ENCODE results near the gene DRD4.
A peak's percentile ranks its signal among the peaks of the same experiment; 100 is the strongest.

DRD4 gene

DNA sequence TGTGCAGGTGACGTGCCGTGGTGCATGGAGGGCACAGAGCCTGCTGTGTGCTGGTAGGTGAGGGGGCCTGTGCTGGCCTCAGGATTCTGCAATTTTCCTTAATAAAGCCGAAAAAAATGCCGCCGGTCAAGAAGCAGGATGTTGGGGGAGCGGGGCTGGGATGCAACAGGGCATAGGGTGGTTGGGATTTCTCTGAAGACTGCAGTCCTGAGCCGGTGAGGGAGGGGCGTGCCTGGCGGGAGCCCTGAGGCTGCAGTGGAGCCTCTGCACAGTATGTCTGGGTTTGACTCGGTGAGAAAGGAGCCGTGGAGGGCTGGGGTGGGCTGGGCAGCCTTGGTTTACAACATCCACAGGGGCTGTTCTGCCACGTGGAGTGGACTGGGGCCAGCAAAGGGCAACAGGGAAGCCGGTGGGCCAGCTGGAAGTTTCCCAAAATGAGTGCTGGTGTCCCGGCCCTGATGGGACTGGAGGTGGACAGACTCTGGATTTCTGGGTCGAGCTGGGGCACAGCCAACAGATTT, 13.7 kb upstream of the DRD4 start:
- no peak for DNase-seq

DNA sequence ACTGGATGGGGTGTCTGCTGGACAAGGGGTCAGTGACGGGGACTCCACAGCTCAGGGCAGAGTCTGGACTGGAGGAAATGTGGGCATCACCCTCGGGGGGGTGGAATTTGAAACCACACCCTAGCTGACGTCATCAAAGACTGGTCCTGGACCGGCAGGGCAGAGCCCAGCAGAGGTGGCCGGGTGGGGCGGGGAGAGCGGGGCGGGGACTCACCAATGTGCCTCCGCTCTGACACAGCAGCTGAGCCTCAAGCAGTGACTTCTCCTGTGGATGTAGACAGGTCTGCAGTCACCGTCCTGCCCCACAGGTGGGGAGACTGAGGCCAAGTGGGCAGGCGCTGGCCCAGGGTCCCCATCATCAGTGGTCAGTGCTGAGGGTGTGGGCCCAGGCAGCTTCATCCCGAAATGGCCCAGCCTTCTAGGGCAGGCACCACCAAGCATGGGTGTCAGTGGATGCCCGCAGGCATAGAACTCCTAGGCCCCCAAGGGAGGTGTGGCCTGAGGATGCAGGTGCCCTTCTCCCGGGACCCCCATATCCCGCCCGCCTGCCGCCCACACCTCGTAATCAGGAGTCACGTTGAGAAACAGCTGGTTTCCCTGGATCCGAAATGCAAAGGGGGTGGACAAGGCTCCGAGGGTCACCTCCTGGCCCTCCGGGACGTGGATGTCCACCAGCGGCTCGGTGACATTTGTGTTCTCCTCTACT, 12.9 kb upstream of the DRD4 start:
- DNase-seq: no peak

DNA sequence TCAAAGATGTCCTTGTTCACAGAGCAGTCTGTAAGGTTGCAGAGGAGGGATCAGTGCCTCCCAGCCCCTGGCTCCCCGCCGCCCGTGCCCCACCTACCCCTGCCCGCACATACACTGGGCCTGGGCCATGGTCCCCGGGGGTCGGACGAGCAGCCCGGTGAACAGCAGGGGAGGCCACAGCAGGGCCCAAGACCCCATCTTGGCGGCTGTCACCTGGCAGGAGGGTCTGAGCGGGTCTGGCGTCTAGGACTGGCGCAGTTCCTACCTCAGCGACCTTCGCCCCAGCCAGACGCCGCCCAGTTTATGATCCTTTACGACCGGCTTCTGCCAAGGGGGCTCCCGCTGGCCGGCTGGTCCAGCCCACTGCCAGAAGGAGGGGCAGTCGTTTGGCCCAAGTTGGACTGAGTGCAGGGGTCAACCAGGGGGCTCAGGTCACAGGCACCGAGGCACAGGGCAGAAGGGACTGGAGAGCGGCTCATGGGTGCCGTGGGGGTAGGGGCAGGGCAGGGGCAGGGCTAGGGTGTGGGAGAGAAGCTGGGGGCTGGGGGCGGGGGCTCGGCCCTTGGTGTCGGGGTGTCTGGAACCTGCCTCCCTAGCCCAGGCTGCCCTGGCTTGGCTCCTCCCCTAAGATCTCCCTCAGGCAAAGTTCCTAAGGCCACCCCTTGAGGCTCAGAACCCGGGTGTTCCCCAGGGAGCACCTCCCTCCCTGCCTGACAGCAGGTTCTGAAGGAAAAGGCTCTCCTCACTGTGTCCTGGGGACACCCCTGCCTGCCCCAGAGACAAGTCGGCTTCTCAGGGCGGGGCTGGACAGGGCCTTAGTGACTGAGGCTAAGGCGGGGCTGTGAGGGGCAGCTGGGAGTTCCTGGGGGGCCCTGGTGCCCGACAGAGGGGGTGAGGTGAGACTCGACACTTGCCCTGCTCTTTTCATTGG, 12.1 kb upstream of the DRD4 start, which contains the start of gene CDHR5:
TSS of gene CDHR5 (minus strand) at position 251 of the 931 bp plus-strand sequence. CDS start at position 198, 53 bp downstream.
- no peak for DNase-seq

DNA sequence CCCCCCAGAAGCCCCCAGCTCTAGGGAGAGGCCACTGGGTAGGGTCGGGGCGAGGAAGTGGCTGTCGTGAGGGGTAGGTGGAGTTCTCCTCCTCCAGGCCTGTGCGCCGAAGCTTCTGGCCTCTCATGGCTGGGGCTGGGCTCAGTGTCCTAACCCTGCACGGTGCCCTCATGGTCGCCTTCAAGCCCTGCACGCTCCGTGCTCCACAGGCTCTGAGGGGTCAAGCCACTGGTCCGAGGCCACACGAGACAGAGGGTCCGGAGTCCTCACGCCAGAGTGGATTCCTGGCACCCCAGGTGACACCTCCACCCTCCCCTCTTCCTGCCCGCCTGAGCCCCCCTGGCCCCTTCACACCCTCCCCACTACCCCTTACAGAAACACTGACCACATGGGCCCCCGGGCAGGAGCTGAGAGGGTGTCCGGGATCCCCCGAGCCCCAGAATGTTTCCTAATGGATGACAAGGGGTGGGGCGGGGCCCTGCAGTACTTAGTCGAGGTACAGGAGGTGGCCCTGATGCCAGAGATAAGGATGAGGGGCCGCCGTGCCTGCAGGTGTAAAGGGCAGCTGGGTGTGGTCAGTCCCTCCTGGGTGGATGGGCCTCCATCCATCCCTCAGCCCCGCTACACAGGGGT, 11.3 kb upstream of the DRD4 start:
- no peak for DNase-seq

DNA sequence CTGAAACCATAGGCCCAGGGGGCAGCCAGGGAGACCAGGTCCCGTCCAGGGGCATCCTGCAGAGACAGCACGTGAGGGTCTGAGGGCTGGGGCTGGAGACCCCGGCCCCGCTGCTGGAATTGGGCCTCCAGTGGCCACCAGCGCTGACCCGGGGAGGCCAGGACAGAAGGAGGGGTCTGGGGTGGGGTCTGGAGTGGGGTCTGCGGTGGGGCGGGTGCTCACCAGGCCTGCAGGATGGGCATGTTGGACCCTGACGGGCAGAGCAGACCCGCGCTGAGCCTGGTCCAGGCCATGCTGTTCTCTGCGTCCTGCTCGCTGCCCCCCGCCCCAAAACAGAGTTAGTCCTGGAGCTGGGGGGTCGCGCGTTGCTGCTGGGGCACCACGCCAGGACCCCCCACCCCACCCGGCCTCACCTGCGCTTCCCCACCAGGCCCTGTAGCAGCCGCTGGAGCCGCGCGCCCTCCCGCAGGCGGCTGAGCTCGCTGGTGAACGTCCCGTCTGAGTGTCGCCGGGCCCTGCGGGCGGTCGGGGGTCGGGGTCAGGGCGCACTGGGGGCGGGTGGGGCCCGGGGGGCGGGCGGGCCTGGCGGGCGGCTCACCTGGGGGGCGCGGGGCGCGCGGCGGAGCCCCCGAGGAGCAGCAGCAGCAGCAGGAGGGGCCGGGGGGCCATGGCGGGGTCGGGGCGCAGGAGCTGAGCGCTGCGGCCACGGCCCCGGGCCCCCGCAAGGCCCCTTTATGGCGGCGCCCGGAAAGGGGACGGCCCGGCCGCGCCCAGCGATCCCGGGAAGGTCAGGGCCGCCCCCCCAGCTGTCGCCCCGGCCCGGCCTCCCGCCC, 10.4 kb upstream of the DRD4 start, which contains the start of gene SCT:
TSS of gene SCT (minus strand) at position 707 of the 833 bp plus-strand sequence. CDS start at position 669, 38 bp downstream.
- no peak for DNase-seq

DNA sequence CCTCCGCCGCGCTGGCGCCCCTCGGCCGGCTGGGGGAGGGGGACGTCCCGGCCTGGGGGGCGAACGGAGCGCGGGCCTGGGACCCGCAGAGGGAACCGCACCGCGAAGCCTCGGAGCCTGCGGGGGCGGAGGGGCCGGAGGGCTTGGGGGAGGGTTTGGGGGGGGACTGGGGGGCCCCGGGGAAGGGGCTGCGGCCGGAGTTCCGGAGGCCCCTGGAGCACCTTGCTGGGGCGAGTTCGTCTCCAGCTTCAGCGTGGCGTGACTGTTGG, 9.8 kb upstream of the DRD4 start:
- DNase-seq: no peak

DNA sequence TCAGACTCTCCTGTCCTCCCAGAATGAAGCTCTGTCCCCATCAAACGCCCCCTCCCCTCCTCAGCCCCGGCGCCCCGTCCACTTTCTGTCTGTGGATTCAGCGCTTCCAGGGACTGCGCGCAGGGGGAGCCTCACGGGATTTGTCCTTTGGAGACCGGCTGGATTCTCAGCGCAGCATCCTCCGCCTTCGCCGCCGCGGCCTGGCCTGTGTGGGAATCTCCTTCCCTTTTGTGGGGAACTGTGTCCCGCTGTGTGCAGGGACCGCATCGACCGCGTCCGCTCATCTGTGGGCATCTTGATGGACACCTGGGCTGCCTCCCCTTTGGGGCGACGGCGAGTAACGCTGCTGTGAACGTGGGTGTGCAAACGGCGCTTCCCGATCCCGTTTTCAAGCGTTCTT, 9.0 kb upstream of the DRD4 start:
- no peak for DNase-seq

DNA sequence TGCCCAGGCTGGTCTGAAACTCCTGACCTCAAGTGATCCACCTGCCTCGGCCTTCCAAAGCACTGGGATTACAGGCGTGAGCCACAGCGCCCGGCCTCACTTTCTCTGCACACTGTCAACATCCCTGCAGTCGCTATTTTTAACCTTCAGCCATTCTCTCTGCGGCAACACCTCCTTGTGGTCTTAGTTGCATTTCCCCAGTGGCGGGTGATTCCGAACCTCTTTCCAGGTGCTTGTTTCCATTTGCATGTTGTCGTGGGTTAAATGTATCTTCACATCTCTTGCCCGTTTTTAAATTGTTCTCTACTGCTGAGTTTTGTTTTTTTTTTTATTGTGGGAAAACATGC, 7.9 kb upstream of the DRD4 start:
- no peak for DNase-seq

DNA sequence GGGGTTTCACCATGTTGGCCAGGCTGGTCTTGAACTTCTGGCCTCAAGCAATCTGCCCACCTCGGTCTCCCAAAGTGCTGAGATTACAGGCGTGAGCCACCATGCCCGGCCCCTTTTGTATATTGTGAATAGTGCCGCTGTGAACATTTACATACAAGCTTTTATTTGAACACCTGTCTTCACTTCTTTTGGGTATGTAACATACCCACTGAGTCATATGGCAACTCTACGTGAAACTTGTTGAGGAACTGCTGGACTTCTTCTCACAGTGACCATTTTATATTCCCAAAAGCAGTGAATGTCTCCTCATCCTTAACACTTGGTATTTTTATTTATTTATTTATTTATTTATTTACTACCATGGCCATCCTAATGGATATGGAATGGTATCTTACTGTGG, 6.2 kb upstream of the DRD4 start:
- peak; percentile 48 for DNase-seq

DNA sequence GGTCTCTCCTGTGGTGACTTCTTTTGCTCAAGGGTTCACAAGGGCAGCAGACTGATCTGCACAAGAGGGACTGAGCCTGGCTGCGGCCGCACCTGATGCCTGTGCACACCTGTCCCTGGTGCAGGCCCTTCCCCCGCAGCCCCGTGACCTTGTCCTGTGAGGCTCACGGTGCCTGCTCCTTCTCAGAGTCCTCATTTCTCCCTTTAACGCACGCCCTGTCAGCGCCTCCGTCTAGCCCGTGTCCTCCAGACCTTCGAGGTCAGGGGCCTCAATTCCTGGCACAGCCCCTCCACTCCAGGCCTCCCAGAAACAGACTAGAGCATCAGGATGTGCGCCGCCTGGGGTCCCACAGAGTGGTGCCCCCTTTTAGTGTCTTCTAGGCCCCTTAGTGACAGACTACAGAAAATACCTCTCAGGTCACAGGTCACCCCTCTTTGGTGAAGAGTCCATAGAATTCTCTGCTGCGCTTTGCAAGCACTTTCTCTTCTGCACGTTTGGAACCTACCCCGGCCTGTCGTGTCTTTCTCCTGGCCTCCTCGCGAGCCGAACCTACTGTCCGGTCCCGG, 1.0 kb upstream of the DRD4 start:
- DNase-seq: no peak

DNA sequence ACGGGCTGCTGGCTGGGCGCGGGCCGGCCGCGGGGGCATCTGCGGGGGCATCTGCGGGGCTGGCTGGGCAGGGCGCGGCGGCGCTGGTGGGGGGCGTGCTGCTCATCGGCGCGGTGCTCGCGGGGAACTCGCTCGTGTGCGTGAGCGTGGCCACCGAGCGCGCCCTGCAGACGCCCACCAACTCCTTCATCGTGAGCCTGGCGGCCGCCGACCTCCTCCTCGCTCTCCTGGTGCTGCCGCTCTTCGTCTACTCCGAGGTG, 194 bp downstream of the DRD4 start:
- no peak for DNase-seq

DNA sequence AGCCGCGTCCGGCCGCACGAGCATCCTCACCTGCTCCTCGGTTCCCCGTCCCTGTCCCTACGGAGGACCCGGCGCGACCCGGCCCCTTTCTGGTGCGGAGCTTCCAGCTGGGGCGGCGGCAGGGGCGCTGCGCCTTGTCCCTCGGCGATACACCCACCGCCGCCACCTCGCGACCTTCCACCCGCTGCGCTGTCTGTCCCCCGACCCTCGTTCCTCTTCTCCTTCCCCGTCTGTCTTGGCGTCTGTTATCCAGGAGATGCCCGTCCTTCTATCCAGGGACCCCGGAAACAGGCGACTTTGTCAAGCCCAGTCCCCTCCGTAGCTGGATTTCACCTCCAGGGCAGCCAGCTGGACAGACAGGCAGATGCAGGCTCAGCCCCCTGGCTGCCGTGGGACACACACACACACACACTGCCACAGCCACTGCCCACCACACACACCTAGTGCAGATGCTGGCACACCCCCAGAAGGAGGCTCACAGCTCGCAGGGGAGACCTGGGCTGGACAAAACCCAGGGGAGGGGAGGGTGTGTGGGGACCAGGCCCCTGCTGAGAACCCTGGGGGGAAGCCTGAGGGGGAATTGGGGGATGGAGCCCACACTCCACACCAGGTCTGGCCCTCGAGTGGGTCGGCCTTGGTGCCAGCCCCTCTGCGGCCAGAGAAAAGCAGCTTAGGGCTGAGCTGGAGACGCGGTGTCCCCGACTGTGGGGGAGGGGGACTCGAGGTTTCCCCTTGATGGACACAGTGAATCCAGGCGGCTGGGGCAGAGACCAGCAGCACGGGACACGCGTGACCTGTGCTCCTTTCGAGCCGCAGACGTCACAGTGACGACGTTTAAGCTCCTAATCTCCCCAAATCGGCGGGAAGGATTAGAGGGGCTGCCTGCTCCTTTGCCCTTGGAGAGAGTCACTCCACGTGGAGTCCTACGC, 788 bp downstream of the DRD4 start:
- DNase-seq: peak; percentile 45

DNA sequence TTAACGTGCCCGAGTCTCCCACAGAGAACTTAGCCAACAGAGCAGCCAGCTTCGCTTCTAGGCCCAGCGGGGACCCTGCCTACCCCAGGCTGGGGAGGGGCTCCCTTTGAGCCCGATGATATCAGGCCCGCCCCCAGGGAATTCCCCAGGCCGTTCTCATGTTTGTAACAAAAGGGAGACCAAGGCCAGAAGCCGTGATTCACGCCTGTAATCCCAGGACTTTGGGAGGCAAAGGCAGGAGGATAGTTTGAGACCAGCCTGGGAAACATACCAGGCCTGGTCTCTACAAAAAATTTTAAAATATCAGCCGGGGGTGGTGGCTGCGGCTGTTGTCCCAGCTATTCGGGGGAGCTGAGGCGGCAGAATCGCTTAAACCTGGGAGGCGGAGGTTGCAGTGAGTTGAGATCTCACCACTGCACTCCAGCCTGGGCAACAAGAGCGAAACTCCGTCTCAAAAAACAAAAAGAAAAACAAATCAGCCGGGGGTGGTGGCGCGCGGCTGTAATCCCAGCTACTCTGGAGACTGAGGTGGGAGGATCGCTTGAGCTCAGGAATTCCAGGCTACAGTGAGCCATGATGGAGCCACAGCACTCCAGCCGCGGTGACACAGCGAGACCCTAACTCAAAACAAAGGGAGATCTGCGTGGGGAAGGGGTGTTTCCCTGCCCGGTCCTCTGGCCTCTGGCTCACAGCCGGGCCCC, 1.7 kb downstream of the DRD4 start:
- peak; percentile 69 for DNase-seq

DNA sequence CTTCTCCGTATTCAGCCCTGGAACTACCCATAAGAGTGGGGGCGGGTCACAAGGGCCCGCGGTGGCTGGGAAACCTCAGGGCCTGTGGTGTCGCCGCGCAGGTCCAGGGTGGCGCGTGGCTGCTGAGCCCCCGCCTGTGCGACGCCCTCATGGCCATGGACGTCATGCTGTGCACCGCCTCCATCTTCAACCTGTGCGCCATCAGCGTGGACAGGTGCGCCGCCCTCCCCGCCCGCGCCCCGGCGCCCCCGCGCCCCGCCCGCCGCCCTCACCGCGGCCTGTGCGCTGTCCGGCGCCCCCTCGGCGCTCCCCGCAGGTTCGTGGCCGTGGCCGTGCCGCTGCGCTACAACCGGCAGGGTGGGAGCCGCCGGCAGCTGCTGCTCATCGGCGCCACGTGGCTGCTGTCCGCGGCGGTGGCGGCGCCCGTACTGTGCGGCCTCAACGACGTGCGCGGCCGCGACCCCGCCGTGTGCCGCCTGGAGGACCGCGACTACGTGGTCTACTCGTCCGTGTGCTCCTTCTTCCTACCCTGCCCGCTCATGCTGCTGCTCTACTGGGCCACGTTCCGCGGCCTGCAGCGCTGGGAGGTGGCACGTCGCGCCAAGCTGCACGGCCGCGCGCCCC, 2.4 kb downstream of the DRD4 start:
- DNase-seq: peak; percentile 66

DNA sequence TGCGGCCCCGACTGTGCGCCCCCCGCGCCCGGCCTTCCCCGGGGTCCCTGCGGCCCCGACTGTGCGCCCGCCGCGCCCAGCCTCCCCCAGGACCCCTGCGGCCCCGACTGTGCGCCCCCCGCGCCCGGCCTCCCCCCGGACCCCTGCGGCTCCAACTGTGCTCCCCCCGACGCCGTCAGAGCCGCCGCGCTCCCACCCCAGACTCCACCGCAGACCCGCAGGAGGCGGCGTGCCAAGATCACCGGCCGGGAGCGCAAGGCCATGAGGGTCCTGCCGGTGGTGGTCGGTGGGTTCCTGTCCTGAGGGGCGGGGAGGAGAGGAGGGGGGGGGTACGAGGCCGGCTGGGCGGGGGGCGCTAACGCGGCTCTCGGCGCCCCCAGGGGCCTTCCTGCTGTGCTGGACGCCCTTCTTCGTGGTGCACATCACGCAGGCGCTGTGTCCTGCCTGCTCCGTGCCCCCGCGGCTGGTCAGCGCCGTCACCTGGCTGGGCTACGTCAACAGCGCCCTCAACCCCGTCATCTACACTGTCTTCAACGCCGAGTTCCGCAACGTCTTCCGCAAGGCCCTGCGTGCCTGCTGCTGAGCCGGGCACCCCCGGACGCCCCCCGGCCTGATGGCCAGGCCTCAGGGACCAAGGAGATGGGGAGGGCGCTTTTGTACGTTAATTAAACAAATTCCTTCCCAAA, 3.1 kb downstream of the DRD4 start:
- no peak for DNase-seq

DNA sequence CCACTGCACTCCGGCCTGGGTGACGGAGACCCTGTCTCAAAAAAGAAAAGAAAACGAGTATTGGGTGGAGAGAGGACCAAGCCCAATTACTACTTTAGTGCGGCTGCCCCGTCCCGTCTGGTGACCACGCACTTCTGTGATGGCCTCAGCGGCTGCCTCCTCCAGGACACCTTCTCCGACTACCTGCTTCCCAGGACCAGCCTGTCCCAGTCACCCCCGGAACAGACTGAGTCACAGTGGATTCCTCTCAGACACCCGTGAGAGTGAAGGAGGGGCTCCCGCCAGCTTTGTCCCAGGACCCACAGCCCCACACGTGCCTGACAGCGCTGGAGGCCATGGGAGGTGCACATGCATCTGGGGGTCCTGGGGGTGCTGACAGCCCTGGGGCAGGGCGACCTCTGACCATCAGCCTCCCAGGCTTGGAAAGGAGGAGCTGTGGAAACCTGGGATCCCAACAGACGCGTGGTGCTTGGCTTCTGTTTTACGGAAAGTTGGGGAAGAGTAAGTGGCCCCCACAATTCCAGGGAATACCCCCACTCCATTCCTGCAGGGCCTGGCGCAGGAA, 4.8 kb downstream of the DRD4 start:
- no peak for DNase-seq

DNA sequence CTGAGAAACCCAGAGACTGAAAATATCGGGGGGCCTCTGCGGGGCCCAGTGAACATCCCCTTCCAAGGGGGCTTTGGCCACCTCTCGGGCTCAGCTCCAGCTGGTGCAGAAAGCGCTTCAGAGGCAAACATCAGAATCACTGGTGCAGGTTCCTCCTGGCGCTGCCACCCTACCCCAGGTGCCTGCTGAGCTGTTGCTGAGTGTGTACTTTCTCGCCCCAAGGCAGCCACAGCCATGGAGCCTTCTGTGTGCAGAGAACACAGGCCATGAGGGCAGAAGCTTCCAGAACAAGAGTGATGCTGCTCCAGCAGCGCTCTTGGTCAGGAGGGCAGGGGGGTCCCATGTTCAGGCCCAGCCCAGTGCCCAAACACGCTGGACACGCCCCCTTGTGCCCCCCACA, 6.3 kb downstream of the DRD4 start:
- no peak for DNase-seq

DNA sequence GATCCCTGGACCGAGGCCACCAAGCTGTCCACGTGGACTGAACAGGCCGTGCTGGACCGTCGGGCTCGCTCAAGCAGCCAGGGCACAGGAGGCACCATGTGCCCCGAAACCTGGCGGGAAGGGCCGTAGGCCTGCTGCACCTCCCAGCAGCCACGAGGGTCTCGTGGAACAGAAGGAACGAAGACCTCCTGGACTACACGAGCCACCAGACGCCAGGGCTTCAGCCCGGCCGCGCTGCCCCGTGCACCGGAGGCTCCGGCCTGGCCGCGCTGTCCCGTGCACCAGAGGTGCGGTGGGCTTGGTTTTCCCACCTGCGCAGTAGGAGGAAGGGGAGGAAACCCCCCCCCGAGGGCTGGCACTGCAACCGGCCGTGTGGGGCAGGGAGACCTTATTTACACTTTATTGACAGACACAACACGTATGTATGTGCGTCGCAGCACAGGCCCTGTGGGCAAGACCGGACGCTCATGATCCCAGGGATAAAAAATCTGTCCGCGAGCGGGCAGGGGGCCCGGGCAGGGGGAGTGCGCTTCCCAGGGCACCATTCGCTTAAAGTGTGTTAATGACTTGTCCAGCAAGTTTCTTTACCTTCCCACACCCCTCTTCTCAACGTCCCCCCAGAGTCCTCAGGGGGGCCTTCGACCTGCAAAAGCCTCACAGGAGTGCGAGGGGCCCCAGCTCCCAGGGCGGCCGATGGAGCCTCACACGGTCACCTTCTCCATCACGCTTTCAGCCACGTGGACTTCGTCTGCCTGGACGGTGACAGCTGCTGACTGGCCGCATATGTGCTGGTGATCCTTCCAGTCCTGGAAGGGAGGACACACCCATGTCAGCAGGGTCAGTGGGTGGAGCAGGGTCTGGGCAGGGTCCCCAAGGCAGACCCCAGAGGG, 7.0 kb downstream of the DRD4 start:
- no peak for DNase-seq

Measured in NCI-H69 (cell line).